ENCODE measurements around the gene UTP14C.
"Not testable (repeated sequence)": the region's sequence is repeated elsewhere in the genome, so short reads cannot be mapped to it uniquely, and the experiment has no call there.

The UTP14C gene

GRCh38 chr13:52024481-52024880, at the start of gene UTP14C:
Gene UTP14C (plus strand): TSS chr13:52024691. CDS start chr13:52028805, 4,114 bp downstream.
- no peak for DNase-seq

GRCh38 chr13:51976423-51976822, 48.1 kb upstream of the UTP14C start:
- no peak for DNase-seq

GRCh38 chr13:51976890-51977289, 47.6 kb upstream of the UTP14C start:
- DNase-seq: no peak

GRCh38 chr13:51977625-51978024, 46.9 kb upstream of the UTP14C start:
- DNase-seq: no peak

GRCh38 chr13:51978796-51979556, 45.5 kb upstream of the UTP14C start:
- DNase-seq: no peak

GRCh38 chr13:51980908-51981307, 43.6 kb upstream of the UTP14C start:
- DNase-seq: no peak

- DNase-seq: no peak
Observed at GRCh38 chr13:51981355-51981754, 43.1 kb upstream of the UTP14C start.

- not testable (repeated sequence) for DNase-seq
Observed at GRCh38 chr13:51983292-51983691, 41.2 kb upstream of the UTP14C start.

GRCh38 chr13:51984904-51985303, 39.6 kb upstream of the UTP14C start:
- DNase-seq: not testable (repeated sequence)

GRCh38 chr13:51988988-51989618, 35.4 kb upstream of the UTP14C start:
- DNase-seq: no peak

- DNase-seq: no peak
Observed at GRCh38 chr13:51993713-51994112, 30.8 kb upstream of the UTP14C start.

- DNase-seq: no peak
Observed at GRCh38 chr13:51995677-51996551, 28.6 kb upstream of the UTP14C start.

- no peak for DNase-seq
Observed at GRCh38 chr13:51996641-51997040, 27.9 kb upstream of the UTP14C start.

- no peak for DNase-seq
Observed at GRCh38 chr13:51997186-51997585, 27.3 kb upstream of the UTP14C start.

GRCh38 chr13:51997641-51998330, 26.7 kb upstream of the UTP14C start:
- no peak for DNase-seq

GRCh38 chr13:51998723-51999509, 25.6 kb upstream of the UTP14C start:
- no peak for DNase-seq

GRCh38 chr13:51999510-51999911, 25.0 kb upstream of the UTP14C start:
- DNase-seq: no peak

GRCh38 chr13:51999921-52000320, 24.6 kb upstream of the UTP14C start:
- no peak for DNase-seq

- DNase-seq: no peak
Observed at GRCh38 chr13:52001120-52001731, 23.3 kb upstream of the UTP14C start.

- no peak for DNase-seq
Observed at GRCh38 chr13:52002361-52002760, 22.1 kb upstream of the UTP14C start.

- DNase-seq: no peak
Observed at GRCh38 chr13:52003541-52003940, 20.9 kb upstream of the UTP14C start.

Data from stimulated activated CD4-positive, alpha-beta T cell treated with anti-CD3 and anti-CD28 coated beads, Interleukin-15, amount 100 ng/mL, for 24 hours (primary cell).